Osteoblast (primary cell): ENCODE measurements around the gene NARS2. TPM values are rescaled to one million over a fixed set of nuclear protein-coding genes. Genes with fewer than 3 reads are reported as not detected.

ENCODE experiments used
- DNase-seq: peaks from one replicate; pipeline ENCODE4 v3.0.0; 2011; ENCODE audit warnings: low spot score, mixed read lengths; ENCODE audit not compliant: insufficient read length; ENCODE audit errors: missing footprints
- H2AFZ ChIP-seq: 2 replicates; pipeline ENCODE4 v1.6.0; 2011; ENCODE audit warnings: mild to moderate bottlenecking, low read length
- H3K27ac ChIP-seq: 2 replicates; pipeline ENCODE4 v1.5.1; 2011; ENCODE audit warnings: mild to moderate bottlenecking, low read depth, low read length, moderate library complexity
- H3K27me3 ChIP-seq: 2 replicates; pipeline ENCODE4 v1.6.0; 2012; ENCODE audit warnings: mild to moderate bottlenecking, control low read depth, inconsistent platforms, low read length, moderate library complexity; ENCODE audit not compliant: insufficient read depth
- H3K36me3 ChIP-seq: 2 replicates; pipeline ENCODE4 v1.5.1; 2011; ENCODE audit warnings: mild to moderate bottlenecking, low read length, control low read depth, moderate library complexity; ENCODE audit not compliant: insufficient read depth
- H3K4me1 ChIP-seq: 2 replicates; pipeline ENCODE4 v1.5.1; 2011; ENCODE audit warnings: mild to moderate bottlenecking, low read length, control low read depth, moderate library complexity; ENCODE audit not compliant: insufficient read depth
- H3K4me2 ChIP-seq: 2 replicates; pipeline ENCODE4 v1.6.0; 2011; ENCODE audit warnings: mild to moderate bottlenecking, low read length; ENCODE audit not compliant: insufficient read depth
- H3K4me3 ChIP-seq: fragments of 200-600 bp; sonication (generic); 3 replicates; pipeline ENCODE4 v1.5.1; 2012; ENCODE audit warnings: mild to moderate bottlenecking, low read length, inconsistent platforms; ENCODE audit not compliant: insufficient read depth
- H3K79me2 ChIP-seq: 2 replicates; pipeline ENCODE4 v1.6.0; 2012; ENCODE audit warnings: mild to moderate bottlenecking, low read length, control low read depth, inconsistent platforms; ENCODE audit not compliant: insufficient read depth
- H3K9me3 ChIP-seq: 2 replicates; pipeline ENCODE4 v1.5.1; 2011; ENCODE audit warnings: low read depth, low read length, control low read depth
- H4K20me1 ChIP-seq: 2 replicates; pipeline ENCODE4 v1.6.0; 2012; ENCODE audit warnings: mild to moderate bottlenecking, low read length, control low read depth; ENCODE audit not compliant: insufficient read depth
- total RNA-seq: library from RNA; depleted of rRNA; stranded (reverse); fragments of >200 nt; gene quantifications from 2 replicates; pipeline ENCODE4 v1.2.3, GENCODE V29; 2012
- TF ChIP-seq, protein P1 (sequence below): IDR thresholded peaks from 2 replicates; pipeline ENCODE4 v1.5.1; 2011; ENCODE audit warnings: mild to moderate bottlenecking, low read depth, low read length, moderate library complexity; ENCODE audit errors: extremely low read depth

Gene NARS2
- total RNA-seq, 1 donor, result 19.5 TPM

DNA sequence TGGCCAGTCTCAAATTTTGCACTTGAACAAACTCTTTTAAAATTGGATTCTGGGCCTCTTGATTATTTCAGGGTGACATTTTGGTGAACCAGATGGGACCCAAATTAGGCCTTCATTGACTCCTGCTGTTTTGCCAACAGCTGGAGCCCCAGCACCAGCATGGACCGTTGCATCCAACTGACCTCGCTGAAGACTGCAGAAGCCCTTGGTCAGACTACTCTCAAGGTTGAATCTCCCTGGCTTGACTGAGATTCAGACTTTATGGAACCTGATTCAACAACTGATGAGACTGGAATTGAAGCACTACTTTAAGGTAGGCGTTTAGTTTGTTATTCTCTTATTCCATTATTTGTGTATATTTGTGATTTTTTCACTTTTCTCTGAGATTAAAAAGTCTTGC lies 41.7 kb downstream of the NARS2 start:
- Histone ChIP-seq H2AFZ (no peak overlapping the region), H3K9me3 (no peaks in the 10 kb centered on the region), H3K27me3 (no peaks in the 10 kb centered on the region), H3K79me2 (no peaks in the 10 kb centered on the region), H3K27ac (no peak overlapping the region), H3K36me3 (no peaks in the 10 kb centered on the region), H3K4me2 (no peak overlapping the region), H3K4me1 (no peaks in the 10 kb centered on the region), H3K4me3 (no peak overlapping the region), H4K20me1 (no peaks in the 10 kb centered on the region)
- no peak for DNase-seq
- TF ChIP-seq, protein P1, sequence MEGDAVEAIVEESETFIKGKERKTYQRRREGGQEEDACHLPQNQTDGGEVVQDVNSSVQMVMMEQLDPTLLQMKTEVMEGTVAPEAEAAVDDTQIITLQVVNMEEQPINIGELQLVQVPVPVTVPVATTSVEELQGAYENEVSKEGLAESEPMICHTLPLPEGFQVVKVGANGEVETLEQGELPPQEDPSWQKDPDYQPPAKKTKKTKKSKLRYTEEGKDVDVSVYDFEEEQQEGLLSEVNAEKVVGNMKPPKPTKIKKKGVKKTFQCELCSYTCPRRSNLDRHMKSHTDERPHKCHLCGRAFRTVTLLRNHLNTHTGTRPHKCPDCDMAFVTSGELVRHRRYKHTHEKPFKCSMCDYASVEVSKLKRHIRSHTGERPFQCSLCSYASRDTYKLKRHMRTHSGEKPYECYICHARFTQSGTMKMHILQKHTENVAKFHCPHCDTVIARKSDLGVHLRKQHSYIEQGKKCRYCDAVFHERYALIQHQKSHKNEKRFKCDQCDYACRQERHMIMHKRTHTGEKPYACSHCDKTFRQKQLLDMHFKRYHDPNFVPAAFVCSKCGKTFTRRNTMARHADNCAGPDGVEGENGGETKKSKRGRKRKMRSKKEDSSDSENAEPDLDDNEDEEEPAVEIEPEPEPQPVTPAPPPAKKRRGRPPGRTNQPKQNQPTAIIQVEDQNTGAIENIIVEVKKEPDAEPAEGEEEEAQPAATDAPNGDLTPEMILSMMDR, result no peak

DNA sequence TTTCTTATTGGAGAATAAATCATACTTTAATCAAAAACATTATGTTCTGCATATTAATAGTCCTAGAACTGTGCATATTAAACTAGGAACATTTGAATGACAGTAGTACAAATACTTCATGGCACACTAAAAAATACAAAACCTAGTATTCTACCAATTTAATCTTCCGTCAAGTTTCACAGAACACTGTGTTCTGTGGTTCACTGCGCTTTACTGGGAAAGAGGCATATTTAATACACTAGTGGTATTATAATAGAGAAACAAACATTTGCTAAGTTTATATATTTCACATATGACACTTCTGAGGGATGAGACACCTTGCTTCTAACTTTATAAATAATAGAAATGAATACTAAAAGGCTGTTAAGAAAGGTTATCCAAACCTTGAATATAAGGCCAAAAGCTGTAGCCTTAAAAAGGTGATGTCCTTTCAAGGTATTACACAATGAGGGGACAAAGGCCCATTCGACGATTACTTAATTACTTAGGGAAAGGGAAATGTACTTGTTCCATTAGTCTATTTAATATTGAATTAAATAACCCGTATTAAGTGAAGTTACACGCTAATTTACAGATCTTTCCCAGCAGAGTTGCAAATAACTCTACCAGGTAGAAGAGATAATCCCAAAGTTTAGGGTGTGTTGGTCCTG lies 48.0 kb downstream of the NARS2 start:
- no peak overlapping the region for H3K4me3 ChIP-seq
- H3K27me3 ChIP-seq, result no peaks in the 10 kb centered on the region
- H3K4me2 ChIP-seq, result no peak overlapping the region
- no peaks in the 10 kb centered on the region for H3K36me3 ChIP-seq
- H2AFZ ChIP-seq, result no peak overlapping the region
- TF ChIP-seq, protein P1, result no peak
- no peaks in the 10 kb centered on the region for H3K9me3 ChIP-seq
- no peak for DNase-seq
- H3K27ac ChIP-seq, result no peak overlapping the region
- no peaks in the 10 kb centered on the region for H3K79me2 ChIP-seq
- H4K20me1 ChIP-seq, result no peaks in the 10 kb centered on the region
- no peaks in the 10 kb centered on the region for H3K4me1 ChIP-seq

DNA sequence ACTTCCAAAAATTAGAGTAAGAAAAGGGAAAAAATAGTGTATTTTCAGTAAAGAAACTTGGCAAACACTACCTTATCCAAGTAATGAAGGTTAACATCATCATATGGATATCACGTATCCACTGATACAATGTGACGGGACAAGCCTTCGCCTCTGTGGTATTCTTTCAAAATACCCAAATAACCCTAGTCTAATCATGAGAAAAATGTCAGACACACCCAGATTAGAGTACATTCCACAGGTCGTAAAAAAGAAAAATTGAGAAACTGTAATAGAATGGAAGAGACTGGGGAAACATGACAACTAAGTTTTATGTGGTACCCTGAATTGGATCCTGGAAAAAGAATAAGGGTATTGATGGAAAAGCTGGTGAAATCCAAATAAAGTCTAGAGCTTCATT lies 48.9 kb downstream of the NARS2 start:
- TF ChIP-seq, protein P1, result no peak
- Histone ChIP-seq H2AFZ (no peak overlapping the region), H3K4me2 (no peak overlapping the region), H3K27ac (no peak overlapping the region), H3K27me3 (no peaks in the 10 kb centered on the region), H3K79me2 (no peaks in the 10 kb centered on the region), H3K36me3 (no peaks in the 10 kb centered on the region), H3K4me1 (no peaks in the 10 kb centered on the region), H3K4me3 (no peak overlapping the region), H3K9me3 (no peaks in the 10 kb centered on the region), H4K20me1 (no peaks in the 10 kb centered on the region)
- DNase-seq, result no peak

DNA sequence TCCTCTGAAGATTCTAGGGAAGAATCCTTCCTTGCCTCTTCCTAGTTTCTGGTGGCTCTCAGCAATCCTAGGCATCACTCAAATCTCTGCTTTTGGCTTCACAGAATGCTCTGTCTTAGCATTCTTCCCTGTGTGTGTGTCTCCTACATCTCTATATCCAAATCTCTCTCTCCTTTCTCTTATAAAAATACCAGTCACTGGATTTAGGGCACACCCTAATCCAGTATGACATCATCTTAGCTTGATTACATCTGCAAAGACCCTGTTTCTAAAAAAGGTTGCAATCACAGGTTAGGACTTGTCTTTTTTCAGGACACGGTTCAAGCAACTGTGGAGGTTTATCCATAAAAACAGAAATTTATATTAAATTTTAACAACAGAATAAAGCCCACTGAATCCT lies 54.4 kb downstream of the NARS2 start:
- no peaks in the 10 kb centered on the region for H4K20me1 ChIP-seq

More for the DNA sequence above, 54.4 kb downstream of the NARS2 start:
- Histone ChIP-seq H2AFZ (no peak overlapping the region), H3K27me3 (no peaks in the 10 kb centered on the region), H3K4me3 (no peak overlapping the region), H3K9me3 (no peaks in the 10 kb centered on the region), H3K4me2 (no peak overlapping the region), H3K36me3 (no peaks in the 10 kb centered on the region), H3K79me2 (no peaks in the 10 kb centered on the region), H3K4me1 (no peaks in the 10 kb centered on the region), H3K27ac (no peak overlapping the region)
- DNase-seq, result no peak
- TF ChIP-seq, protein P1, result no peak
